B cell (primary cell): Measurements from ENCODE around the gene RRN3. TPM values are rescaled to one million over a fixed set of nuclear protein-coding genes. Genes with fewer than 3 reads are reported as not detected.

Source experiments
- ATAC-seq: fragments of 200-7000 bp; cut with Tn5 transposase; one replicate; pipeline ENCODE4 v1.10.0; 2021; ENCODE audit warnings: low read depth, mild to moderate bottlenecking, moderate number of reproducible peaks, moderate library complexity
- CTCF ChIA-PET: fragments of 350-600 bp; sonication (Branson Sonifier 250); formaldehyde crosslinking; loops from one replicate; lab custom pipeline; 2021; ENCODE audit warnings: antibody characterized with exemption, inconsistent platforms; lab: Charles Lee
- POLR2A ChIA-PET: fragments of 350-600 bp; sonication (Branson Sonifier 250); formaldehyde crosslinking; loops from one replicate; lab custom pipeline; 2021; ENCODE audit warnings: antibody characterized with exemption; lab: Charles Lee
- DNase-seq: peaks from one replicate; pipeline ENCODE4 v3.0.0; 2013
- H2AFZ ChIP-seq: 2 replicates; pipeline ENCODE4 v1.6.1; 2012; ENCODE audit warnings: mild to moderate bottlenecking, low read depth, low read length; ENCODE audit not compliant: insufficient read depth, poor library complexity, severe bottlenecking
- H3K27ac ChIP-seq, 2 donors: 1 replicate in 1 of 2; 2 replicates in 1 of 2; pipeline ENCODE4 v1.5.1; 2012 to 2013; ENCODE audit warnings: low read length in 2 of 2, mild to moderate bottlenecking in 2 of 2, moderate library complexity in 1 of 2
- H3K27me3 ChIP-seq, 4 experiments: fragments of 200-600 bp in 1 of 4; sonication (generic) in 1 of 4; replicated peaks in 1 of 4; 1 replicate in 2 of 4; 2 replicates in 2 of 4; pipeline versions ENCODE4 v1.6.1 to v1.7.0; 2013 to 2016; ENCODE audit warnings: low read length in 3 of 4, mild to moderate bottlenecking in 2 of 4, mixed read lengths in 1 of 4, moderate library complexity in 1 of 4; ENCODE audit not compliant: insufficient read depth in 4 of 4, control insufficient read depth in 3 of 4; ENCODE audit errors: control extremely low read depth in 1 of 4
- H3K36me3 ChIP-seq, 2 experiments: replicated peaks in 1 of 2; 1 replicate in 1 of 2; 2 replicates in 1 of 2; pipeline versions ENCODE4 v1.6.1 to v1.7.1; 2013; ENCODE audit warnings: low read length in 1 of 2; ENCODE audit not compliant: insufficient read depth in 2 of 2, control insufficient read depth in 1 of 2; ENCODE audit errors: control extremely low read depth in 1 of 2, extremely low read depth in 1 of 2
- H3K4me1 ChIP-seq, 2 donors: fragments of 200-600 bp in 1 of 2; sonication (generic) in 1 of 2; 1 replicate in 1 of 2; 2 replicates in 1 of 2; pipeline versions ENCODE4 v1.5.1 to v1.6.1; 2013 to 2017; ENCODE audit warnings: low read length in 2 of 2; ENCODE audit not compliant: control insufficient read depth in 2 of 2, insufficient read depth in 2 of 2
- H3K4me2 ChIP-seq: replicated peaks from 2 replicates; pipeline ENCODE3; 2012; ENCODE audit warnings: mild to moderate bottlenecking, low read depth, low read length; ENCODE audit not compliant: poor library complexity, severe bottlenecking
- H3K4me3 ChIP-seq, 5 experiments: fragments of 200-600 bp in 1 of 5; sonication (generic) in 1 of 5; 1 replicate in 3 of 5; 2 replicates in 2 of 5; pipeline versions ENCODE4 v1.5.1 to v1.7.0; 2011 to 2016; ENCODE audit warnings: low read length in 4 of 5, mild to moderate bottlenecking in 4 of 5, low read depth in 2 of 5, control low read depth in 1 of 5, moderate library complexity in 1 of 5; ENCODE audit not compliant: insufficient read depth in 1 of 5; ENCODE audit errors: control extremely low read depth in 1 of 5, extremely low read depth in 1 of 5
- H3K79me2 ChIP-seq: fragments of 200-600 bp; sonication (generic); one replicate; pipeline ENCODE4 v1.6.0; 2016; ENCODE audit warnings: low read length; ENCODE audit not compliant: control insufficient read depth, insufficient read depth
- H3K9ac ChIP-seq: fragments of 200-600 bp; sonication (generic); 2 replicates; pipeline ENCODE4 v1.6.1; 2017; ENCODE audit warnings: mild to moderate bottlenecking, low read length, moderate library complexity
- H3K9me3 ChIP-seq, 3 donors: one replicate each; pipeline versions ENCODE4 v1.6.1 to v1.7.1; 2013; ENCODE audit warnings: low read length in 2 of 3; ENCODE audit not compliant: control insufficient read depth in 2 of 3, insufficient read depth in 1 of 3; ENCODE audit errors: control extremely low read depth in 1 of 3
- H4K20me1 ChIP-seq: 2 replicates; pipeline ENCODE4 v1.6.0; 2012; ENCODE audit warnings: mild to moderate bottlenecking, low read length; ENCODE audit not compliant: insufficient read depth, control insufficient read depth, poor library complexity, severe bottlenecking
- H3K27ac Mint-ChIP-seq: one replicate; pipeline ENCODE4 v1.8.0; 2021; ENCODE audit warnings: mixed read lengths
- H3K27me3 Mint-ChIP-seq: one replicate; pipeline ENCODE4 v1.8.0; 2021; ENCODE audit warnings: mixed read lengths
- H3K4me1 Mint-ChIP-seq: one replicate; pipeline ENCODE4 v1.8.0; 2021; ENCODE audit warnings: mixed read lengths
- H3K4me3 Mint-ChIP-seq: one replicate; pipeline ENCODE4 v1.8.0; 2021; ENCODE audit warnings: mixed read lengths
- H3K9me3 Mint-ChIP-seq: one replicate; pipeline ENCODE4 v1.8.0; 2022; ENCODE audit warnings: mixed read lengths; ENCODE audit not compliant: insufficient read depth
- CTCF ChIP-seq: fragments of 200-600 bp; IDR thresholded peaks from one replicate; pipeline ENCODE4 v1.8.0; 2022; ENCODE audit warnings: antibody characterized with exemption, mild to moderate bottlenecking
- EZH2 ChIP-seq: IDR thresholded peaks from 2 replicates; pipeline ENCODE4 v1.6.1; 2012; ENCODE audit warnings: borderline replicate concordance, low read depth, mild to moderate bottlenecking, moderate library complexity, low read length; ENCODE audit not compliant: insufficient read depth, poor library complexity, severe bottlenecking
- WGBS: methylation state at CpG from one replicate; pipeline ENCODE4 v1.1.5; 2013; ENCODE audit warnings: missing lambda C conversion rate; ENCODE audit not compliant: insufficient coverage; 5-methylcytosine and 5-hydroxymethylcytosine counted together
- intact Hi-C: fragments of 100-400 bp; cut with micrococcal nuclease; formaldehyde crosslinking; loops from one replicate; pipeline ENCODE4 v1.10.0; 2022
- polyA plus RNA-seq: library from polyadenylated mRNA; depleted of rRNA; stranded (reverse); fragments of >200 nt; gene quantifications from 2 replicates; pipeline ENCODE4 v1.2.3, GENCODE V29; 2012
- total RNA-seq, 2 donors: library from RNA; stranded (reverse); fragments of 120-200 nt in 1 of 2; gene quantifications; 1 replicate in 1 of 2; 2 replicates in 1 of 2; pipeline versions ENCODE4 v1.2.3 to v1.2.4, GENCODE V29; 2013 to 2022

Gene RRN3
- total and polyA plus RNA-seq, 2 donors (not counting 1 experiment from before 2014, with no cell fraction given) = 11.7 to 34.6 TPM

- no peak overlapping the region for H3K27ac Mint-ChIP-seq
- 100% methylated on average over 6 of the region's 13 CpGs for WGBS
- Histone ChIP-seq H4K20me1 (no peaks in the 10 kb centered on the region), H3K9ac (no peak overlapping the region), H3K4me2 (no peak overlapping the region), H3K4me3 (no peak overlapping the region), H3K27me3 (no peaks in the 10 kb centered on the region), H3K9me3 (no peaks in the 10 kb centered on the region), H3K36me3 (peaks cover 10 to 85% of the 10 kb centered on the region in 2 experiments), H3K79me2 (no peaks in the 10 kb centered on the region), H2AFZ (no peak overlapping the region), H3K27ac (no peak overlapping the region), H3K4me1 (no peaks in the 10 kb centered on the region)
- POLR2A ChIA-PET = interaction anchor here (0.6 kb wide), 1 partner anchor 40 kb away, joined by 3 read pairs; no protein-coding TSS in a partner anchor
- ATAC-seq = no peak
- no peaks in the 10 kb centered on the region for H3K9me3 Mint-ChIP-seq
- intact Hi-C loops = no loop called here
- no peak for DNase-seq
- H3K4me3 Mint-ChIP-seq = no peak overlapping the region
- TF ChIP-seq EZH2 (no peak), CTCF (no peak)
- H3K4me1 Mint-ChIP-seq = no peaks in the 10 kb centered on the region
- H3K27me3 Mint-ChIP-seq = no peaks in the 10 kb centered on the region
- CTCF ChIA-PET = no interaction called here
Observed at GRCh38 chr16:15032547-15033308, 61.3 kb downstream of the RRN3 start.

- ChIA-PET POLR2A (no interaction called here), CTCF (no interaction called here)
- Mint-ChIP-seq H3K27ac (peak overlapping the region; percentile 75), H3K4me3 (no peak overlapping the region), H3K9me3 (no peaks in the 10 kb centered on the region), H3K4me1 (no peaks in the 10 kb centered on the region), H3K27me3 (no peaks in the 10 kb centered on the region)
- DNase-seq (no peak), ATAC-seq (no peak)
- TF ChIP-seq CTCF = no peak
- Histone ChIP-seq H3K79me2 (no peaks in the 10 kb centered on the region), H3K4me2 (no peak overlapping the region), H3K36me3 (peaks cover 10 to 82% of the 10 kb centered on the region in 2 experiments), H3K4me1 (no peaks in the 10 kb centered on the region), H2AFZ (no peak overlapping the region), H4K20me1 (no peaks in the 10 kb centered on the region), H3K27me3 (no peaks in the 10 kb centered on the region), H3K9ac (no peak overlapping the region), H3K27ac (no peak overlapping the region), H3K9me3 (no peaks in the 10 kb centered on the region), H3K4me3 (no peak overlapping the region)
- WGBS = 96% methylated on average over 8 of the region's 8 CpGs
- intact Hi-C loops = no loop called here
Observed at GRCh38 chr16:15031586-15031985, 62.5 kb downstream of the RRN3 start.
